ENCODE results near the gene ZNF710.
A peak's percentile ranks its signal among the peaks of the same experiment; 100 is the strongest.
"Not testable (repeated sequence)": the region's sequence is repeated elsewhere in the genome, so short reads cannot be mapped to it uniquely, and the experiment has no call there.

The ZNF710 gene

GRCh38 chr15:90101130-90101968, 100.2 kb downstream of the ZNF710 start:
- H3K9me3 Mint-ChIP-seq = no peaks in the 10 kb centered on the region
- H3K4me3 Mint-ChIP-seq = peak overlapping the region; percentile 77
- H3K36me3 Mint-ChIP-seq = peaks cover 12% of the 10 kb centered on the region
- H3K27ac Mint-ChIP-seq = peak overlapping the region; percentile 86
- H3K4me1 Mint-ChIP-seq = peaks cover 59% of the 10 kb centered on the region
- ATAC-seq (no peak), DNase-seq (ENCODE audit: low spot score in 2 of 2) (no peak)

DNA sequence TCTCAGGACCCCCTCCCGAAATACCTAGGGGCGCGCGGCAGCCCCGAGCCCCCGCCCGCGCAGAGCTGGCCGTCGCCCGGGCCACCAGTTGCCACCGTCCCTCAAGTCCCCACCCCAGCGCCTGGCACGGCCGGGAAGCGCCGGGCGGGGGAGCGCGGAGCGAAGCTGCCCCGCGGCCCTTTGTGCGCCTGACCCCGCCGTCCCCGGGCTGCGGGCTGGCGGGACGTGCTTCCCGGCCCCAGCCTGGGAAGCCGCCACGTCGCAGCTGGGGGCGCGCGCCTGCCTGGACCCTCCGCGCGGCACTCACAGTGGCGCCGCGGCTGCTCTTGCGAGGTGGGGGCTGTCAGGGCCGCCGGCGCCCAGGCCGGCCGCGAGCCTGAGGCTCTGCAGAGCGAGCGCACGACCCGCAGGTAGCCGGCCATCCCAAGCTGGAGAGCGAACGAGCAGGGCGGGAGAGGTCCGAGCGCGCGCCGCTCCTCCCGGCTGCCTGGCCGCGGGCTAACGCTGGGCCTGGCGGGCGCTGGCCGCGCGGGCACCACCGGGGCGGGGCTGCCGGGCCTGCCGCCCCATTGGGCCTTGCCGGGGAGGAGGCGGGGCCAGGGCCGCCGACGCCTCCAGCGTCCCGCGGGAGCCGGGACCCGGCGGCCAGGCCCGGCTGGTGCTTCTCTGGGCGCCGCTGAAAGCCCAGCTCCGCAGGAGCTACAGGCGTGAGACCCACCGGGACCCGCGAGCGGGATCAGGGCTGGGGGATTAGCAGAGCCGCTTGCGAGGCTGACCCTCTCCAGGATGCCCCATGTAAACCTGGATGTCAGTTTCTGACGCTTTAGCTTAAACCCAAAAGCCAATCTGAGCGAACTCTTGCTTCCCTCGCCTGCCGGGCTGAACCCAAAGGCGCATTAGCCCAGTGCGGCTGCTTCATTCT, 101.1 kb downstream of the ZNF710 start, which contains the start of gene IDH2:
Gene IDH2 (minus strand): TSS at position 500 of the 922 bp plus-strand sequence. CDS start 78 bp downstream, at position 422.
- Mint-ChIP-seq H3K27ac (peak within 1 kb of the TSS; percentile 86), H3K9me3 (no peaks in the 10 kb centered on the region), H3K36me3 (peaks cover 11% of the 10 kb centered on the region), H3K4me3 (peak within 1 kb of the TSS; percentile 77), H3K4me1 (peaks cover 50% of the 10 kb centered on the region)
- peak; percentile 72 to 86 for DNase-seq (ENCODE audit: low spot score in 2 of 2)
- ATAC-seq = peak; percentile 87

DNA sequence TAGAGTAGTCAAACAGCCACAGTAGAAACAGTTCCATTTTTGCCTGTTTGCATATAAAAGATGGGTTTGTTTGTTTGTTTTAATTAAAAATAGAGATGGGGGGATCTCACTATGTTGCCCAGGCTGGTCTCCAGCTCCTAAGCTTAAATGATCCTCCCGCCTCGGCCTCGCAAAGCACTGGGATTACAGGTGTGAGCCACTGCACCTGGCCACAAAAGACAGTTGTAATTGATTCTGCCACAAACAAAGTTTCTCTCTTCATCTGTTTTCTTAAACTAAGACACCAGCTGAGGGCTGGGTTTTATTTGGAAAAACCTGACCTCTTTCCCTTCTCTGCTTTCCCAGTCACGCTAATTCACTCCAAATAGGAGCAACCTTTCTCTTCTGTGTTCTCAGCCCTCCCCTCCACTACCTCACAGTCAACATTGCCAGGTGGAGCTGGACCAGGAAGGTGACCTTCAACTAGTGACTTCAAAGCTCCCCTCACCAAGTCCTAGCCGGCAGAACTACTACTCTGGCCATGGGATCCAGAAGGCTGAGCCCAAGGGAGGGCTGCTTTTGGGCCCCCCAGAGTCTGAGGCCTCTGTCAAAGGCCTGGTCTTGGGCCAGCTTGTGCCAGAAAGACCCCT, 102.7 kb downstream of the ZNF710 start:
- H3K4me3 Mint-ChIP-seq = peak overlapping the region; percentile 77

GRCh38 chr15:90104551-90104950, 103.4 kb downstream of the ZNF710 start:
- H3K4me1 Mint-ChIP-seq = peaks cover 28% of the 10 kb centered on the region
- H3K9me3 Mint-ChIP-seq = no peaks in the 10 kb centered on the region
- ATAC-seq = no peak
- H3K36me3 Mint-ChIP-seq = no peaks in the 10 kb centered on the region
- H3K27ac Mint-ChIP-seq = no peak overlapping the region
- no peak overlapping the region for H3K4me3 Mint-ChIP-seq
- no peak for DNase-seq (ENCODE audit: low spot score in 2 of 2)

More for the DNA sequence above, 102.7 kb downstream of the ZNF710 start:
- DNase-seq (ENCODE audit: low spot score in 2 of 2) = no peak
- Mint-ChIP-seq H3K36me3 (peaks cover 2% of the 10 kb centered on the region), H3K9me3 (no peaks in the 10 kb centered on the region), H3K27ac (no peak overlapping the region), H3K4me1 (peaks cover 35% of the 10 kb centered on the region)
- ATAC-seq = no peak

DNA sequence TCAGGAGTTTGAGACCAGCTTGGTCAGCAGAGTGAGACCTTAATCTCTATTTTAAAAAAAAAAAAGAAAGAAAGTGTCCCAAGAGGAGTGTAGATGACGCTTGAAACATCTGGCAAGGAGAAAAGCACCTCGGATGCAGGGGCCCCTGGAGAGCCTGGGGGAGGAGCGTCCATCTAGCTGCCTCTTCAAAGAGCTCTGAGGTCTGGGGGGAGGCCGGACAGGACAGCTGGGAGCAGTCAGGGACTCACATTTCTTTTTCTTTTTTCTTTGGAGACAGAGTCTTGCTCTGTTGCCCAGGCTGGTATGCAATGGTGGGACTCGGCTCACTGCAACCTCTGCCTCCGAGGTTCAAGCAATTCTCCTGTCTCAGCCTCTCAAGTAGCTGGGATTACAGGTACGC, 104.4 kb downstream of the ZNF710 start:
- no peak for ATAC-seq
- Mint-ChIP-seq H3K4me1 (peaks cover 18% of the 10 kb centered on the region), H3K4me3 (no peak overlapping the region), H3K27ac (no peak overlapping the region), H3K36me3 (no peaks in the 10 kb centered on the region), H3K9me3 (no peaks in the 10 kb centered on the region)
- no peak for DNase-seq (ENCODE audit: low spot score in 2 of 2)

- Mint-ChIP-seq H3K27ac (no peak overlapping the region), H3K9me3 (no peaks in the 10 kb centered on the region), H3K4me1 (peaks cover 9% of the 10 kb centered on the region), H3K4me3 (no peak overlapping the region), H3K36me3 (no peaks in the 10 kb centered on the region)
- DNase-seq (ENCODE audit: low spot score in 2 of 2) (no peak), ATAC-seq (no peak)
These were observed 105.5 kb downstream of the ZNF710 start for GRCh38 chr15:90106522-90107117.

DNA sequence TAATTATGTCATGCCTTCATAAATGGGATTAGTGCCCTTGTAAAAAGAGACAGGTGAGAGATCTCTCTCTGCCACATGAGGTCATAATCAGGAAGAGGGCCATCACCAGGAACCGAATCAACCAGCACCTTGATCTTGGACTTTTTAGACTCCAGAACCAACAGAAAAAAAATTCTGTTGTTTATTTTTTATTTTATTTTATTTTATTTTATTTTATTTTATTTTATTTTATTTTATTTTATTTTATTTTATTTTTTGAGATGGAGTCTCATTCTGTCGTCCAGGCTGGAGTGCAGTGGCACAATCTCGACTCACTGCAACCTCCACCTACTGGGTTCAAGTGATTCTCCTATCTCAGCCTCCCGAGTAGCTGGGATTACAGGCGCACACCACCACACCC, 106.9 kb downstream of the ZNF710 start:
- not testable (repeated sequence) for DNase-seq (ENCODE audit: low spot score in 2 of 2); ATAC-seq; H3K4me1 Mint-ChIP-seq; H3K4me3 Mint-ChIP-seq; H3K27ac Mint-ChIP-seq; H3K36me3 Mint-ChIP-seq; H3K9me3 Mint-ChIP-seq

DNA sequence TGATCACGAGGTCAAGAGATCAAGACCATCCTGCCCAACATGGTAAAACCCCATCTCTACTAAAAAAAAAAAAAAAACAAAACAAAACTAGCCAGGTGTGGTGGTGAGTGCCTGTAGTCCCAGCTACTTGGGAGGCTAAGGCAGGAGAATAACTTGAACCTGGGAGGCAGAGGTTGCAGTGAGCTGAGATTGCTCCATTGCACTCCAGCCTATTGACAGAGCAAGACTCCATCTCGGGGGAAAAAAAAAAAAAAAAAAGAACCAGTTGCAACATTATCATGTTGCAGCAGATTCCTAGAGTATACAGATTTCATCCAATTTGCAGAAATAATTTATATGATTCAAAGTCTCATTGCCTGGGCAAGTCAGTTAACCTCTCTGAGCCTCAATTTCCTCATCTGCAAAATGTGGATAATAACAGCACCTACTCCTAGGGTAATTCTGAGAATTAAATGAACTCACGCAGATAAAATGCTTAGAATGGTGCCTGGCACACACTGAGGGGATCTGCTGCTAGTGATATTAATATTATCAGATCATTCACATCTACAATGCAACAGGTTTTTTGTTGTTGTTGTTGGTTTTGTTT, 108.1 kb downstream of the ZNF710 start:
- H3K4me3 Mint-ChIP-seq; DNase-seq (ENCODE audit: low spot score in 2 of 2); H3K4me1 Mint-ChIP-seq; ATAC-seq; H3K9me3 Mint-ChIP-seq; H3K27ac Mint-ChIP-seq; H3K36me3 Mint-ChIP-seq: not testable (repeated sequence)

DNA sequence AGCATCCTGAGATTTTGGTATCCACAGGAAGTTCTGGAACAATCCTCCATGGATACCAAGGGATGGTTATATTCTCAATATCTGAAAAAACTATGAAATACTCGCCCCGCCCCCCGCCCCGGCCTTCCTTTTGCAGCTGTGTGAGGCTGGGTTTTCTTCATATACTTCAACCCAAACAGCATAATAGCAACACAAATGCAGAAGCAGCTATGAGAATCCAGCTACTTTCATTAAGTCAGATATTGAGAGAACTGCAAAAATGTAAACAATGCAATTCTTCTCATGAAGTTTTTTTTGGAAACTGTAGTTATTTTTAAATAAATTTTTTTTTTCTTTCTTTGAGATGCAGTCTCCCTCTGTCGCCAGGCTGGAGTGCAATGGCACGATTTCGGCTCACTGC, 112.0 kb downstream of the ZNF710 start:
- H3K4me1 Mint-ChIP-seq = no peaks in the 10 kb centered on the region
- H3K36me3 Mint-ChIP-seq = no peaks in the 10 kb centered on the region
- ATAC-seq = no peak
- peaks cover 6% of the 10 kb centered on the region for H3K9me3 Mint-ChIP-seq
- DNase-seq (ENCODE audit: low spot score in 2 of 2) = no peak
- H3K4me3 Mint-ChIP-seq = no peak overlapping the region
- H3K27ac Mint-ChIP-seq = no peak overlapping the region

- H3K36me3 Mint-ChIP-seq = no peaks in the 10 kb centered on the region
- ATAC-seq (no peak), DNase-seq (ENCODE audit: low spot score in 2 of 2) (no peak)
- H3K4me1 Mint-ChIP-seq = no peaks in the 10 kb centered on the region
- no peak overlapping the region for H3K27ac Mint-ChIP-seq
- no peak overlapping the region for H3K4me3 Mint-ChIP-seq
- H3K9me3 Mint-ChIP-seq = peaks cover 6% of the 10 kb centered on the region
These were observed 113.4 kb downstream of the ZNF710 start for GRCh38 chr15:90114451-90114901.

DNA sequence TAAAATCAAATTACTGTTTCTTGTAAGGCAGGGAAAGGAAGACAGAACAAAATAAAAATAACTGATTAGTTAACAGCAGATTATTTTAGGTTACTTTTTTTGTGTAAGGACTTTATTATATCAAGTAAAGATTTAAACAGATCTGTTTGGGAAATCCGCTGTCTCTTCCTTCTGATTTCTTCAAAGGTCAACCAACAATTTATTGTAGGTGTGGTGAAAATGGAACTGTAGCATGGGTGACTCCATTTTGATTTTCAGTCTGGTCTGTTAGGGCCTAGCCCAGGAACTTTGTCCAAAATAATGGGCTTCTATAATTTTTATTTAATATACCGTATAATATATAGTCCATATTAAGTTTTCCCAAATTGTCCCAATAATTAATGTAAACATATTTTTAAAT, 114.7 kb downstream of the ZNF710 start:
- DNase-seq (ENCODE audit: low spot score in 2 of 2) (no peak), ATAC-seq (no peak)
- H3K4me3 Mint-ChIP-seq = no peak overlapping the region
- no peaks in the 10 kb centered on the region for H3K36me3 Mint-ChIP-seq
- H3K4me1 Mint-ChIP-seq = no peaks in the 10 kb centered on the region
- H3K27ac Mint-ChIP-seq = no peak overlapping the region
- peaks cover 6% of the 10 kb centered on the region for H3K9me3 Mint-ChIP-seq

- Mint-ChIP-seq H3K9me3 (peaks cover 3% of the 10 kb centered on the region), H3K4me3 (no peak overlapping the region), H3K27ac (no peak overlapping the region), H3K4me1 (no peaks in the 10 kb centered on the region), H3K36me3 (no peaks in the 10 kb centered on the region)
- no peak for ATAC-seq
- DNase-seq (ENCODE audit: low spot score in 2 of 2) = no peak
These were observed 118.2 kb downstream of the ZNF710 start for GRCh38 chr15:90119367-90119766.

DNA sequence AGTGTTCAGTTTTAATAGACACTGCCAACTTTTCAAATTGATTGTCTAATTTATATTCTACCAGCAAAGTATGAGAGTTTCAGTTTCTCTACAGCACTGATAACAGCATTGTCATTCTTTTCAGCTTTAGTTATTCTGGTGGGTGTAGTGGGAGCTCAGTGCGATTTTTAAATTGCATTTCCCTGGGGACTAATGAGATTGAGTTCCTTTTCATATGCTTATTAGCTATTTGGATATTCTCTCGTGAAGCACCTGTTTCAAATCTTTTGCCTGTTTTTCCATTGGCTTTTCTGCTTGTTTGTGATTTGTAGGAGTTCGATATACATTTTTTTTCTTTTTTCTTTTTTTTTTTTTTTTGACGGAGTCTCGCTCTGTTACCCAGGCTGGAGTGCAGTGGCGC, 120.0 kb downstream of the ZNF710 start:
- DNase-seq (ENCODE audit: low spot score in 2 of 2) (no peak), ATAC-seq (no peak)
- no peaks in the 10 kb centered on the region for H3K36me3 Mint-ChIP-seq

GRCh38 chr15:90124507-90124906, 123.4 kb downstream of the ZNF710 start:
- Mint-ChIP-seq H3K27ac (no peak overlapping the region), H3K9me3 (no peaks in the 10 kb centered on the region), H3K4me3 (no peak overlapping the region), H3K4me1 (no peaks in the 10 kb centered on the region), H3K36me3 (no peaks in the 10 kb centered on the region)
- no peak for DNase-seq (ENCODE audit: low spot score in 2 of 2)
- no peak for ATAC-seq

More for the DNA sequence above, 120.0 kb downstream of the ZNF710 start:
- no peaks in the 10 kb centered on the region for H3K4me1 Mint-ChIP-seq
- H3K27ac Mint-ChIP-seq = no peak overlapping the region
- no peaks in the 10 kb centered on the region for H3K9me3 Mint-ChIP-seq
- H3K4me3 Mint-ChIP-seq = no peak overlapping the region

All from stimulated activated effector memory CD8-positive, alpha-beta T cell treated with anti-CD3 and anti-CD28 coated beads, Interleukin-12 subunit alpha, Interleukin-12 subunit beta, amount 100 ng/mL, for 72 hours (primary cell).